OCI-LY1 (cell line): ENCODE results near the gene PNPLA6.

Experiments used
- EZH2 ChIP-seq: fragments of 200-600 bp; sonication (generic), shearing (Covaris generic); IDR thresholded peaks from 2 replicates; pipeline ENCODE4 v1.8.0; 2017; ENCODE audit warnings: borderline replicate concordance, mixed run types, mild to moderate bottlenecking, antibody characterized with exemption, low read length, moderate library complexity, mixed read lengths
- TF ChIP-seq, protein P1 (sequence below): fragments of 200-600 bp; sonication (generic), shearing (Covaris generic); IDR thresholded peaks from 2 replicates; pipeline ENCODE4 v1.5.1; 2017; ENCODE audit warnings: mild to moderate bottlenecking, antibody characterized with exemption, low read length, moderate library complexity, mixed read lengths

DNA sequence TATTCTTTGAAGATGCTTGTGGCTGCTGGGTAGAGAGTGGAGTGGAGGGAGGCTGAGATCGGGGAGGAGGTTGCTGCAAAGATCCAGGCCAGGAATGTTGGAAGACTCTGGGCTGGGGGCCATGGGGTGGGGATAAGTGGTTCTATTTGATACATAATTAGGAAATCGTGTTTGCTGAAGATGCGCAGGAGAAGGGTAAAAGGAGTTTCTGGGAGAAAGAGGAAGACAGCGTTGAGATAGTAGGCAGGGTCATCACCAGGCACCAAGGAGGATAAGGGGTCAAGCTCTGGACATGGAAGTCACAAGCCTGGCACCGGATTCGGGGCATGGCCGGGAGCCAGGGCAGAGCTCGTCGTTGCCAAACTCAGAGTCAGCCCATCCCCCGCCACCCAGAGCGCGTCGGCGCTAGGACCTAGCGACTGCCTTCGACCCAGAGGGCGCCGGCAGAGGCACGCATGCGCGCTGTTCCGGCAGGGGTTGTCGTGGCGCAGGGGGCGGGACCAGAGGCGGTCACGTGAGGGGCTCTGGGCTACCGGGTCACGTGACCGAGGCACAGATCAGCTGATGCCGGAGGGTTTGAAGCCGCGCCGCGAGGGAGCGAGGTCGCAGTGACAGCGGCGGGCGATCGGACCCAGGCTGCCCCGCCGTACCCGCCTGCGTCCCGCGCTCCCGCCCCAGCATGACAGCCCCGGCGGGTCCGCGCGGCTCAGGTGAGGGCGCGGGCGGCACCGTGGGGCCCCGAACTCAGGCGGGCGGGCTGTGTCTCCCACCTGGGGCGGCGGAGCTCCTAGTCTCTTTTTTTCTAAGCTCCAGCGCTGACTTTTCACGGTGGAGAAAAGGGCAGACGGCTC, 13.2 kb upstream of the PNPLA6 start, which contains the start of gene MCOLN1:
- TF ChIP-seq, protein P1, sequence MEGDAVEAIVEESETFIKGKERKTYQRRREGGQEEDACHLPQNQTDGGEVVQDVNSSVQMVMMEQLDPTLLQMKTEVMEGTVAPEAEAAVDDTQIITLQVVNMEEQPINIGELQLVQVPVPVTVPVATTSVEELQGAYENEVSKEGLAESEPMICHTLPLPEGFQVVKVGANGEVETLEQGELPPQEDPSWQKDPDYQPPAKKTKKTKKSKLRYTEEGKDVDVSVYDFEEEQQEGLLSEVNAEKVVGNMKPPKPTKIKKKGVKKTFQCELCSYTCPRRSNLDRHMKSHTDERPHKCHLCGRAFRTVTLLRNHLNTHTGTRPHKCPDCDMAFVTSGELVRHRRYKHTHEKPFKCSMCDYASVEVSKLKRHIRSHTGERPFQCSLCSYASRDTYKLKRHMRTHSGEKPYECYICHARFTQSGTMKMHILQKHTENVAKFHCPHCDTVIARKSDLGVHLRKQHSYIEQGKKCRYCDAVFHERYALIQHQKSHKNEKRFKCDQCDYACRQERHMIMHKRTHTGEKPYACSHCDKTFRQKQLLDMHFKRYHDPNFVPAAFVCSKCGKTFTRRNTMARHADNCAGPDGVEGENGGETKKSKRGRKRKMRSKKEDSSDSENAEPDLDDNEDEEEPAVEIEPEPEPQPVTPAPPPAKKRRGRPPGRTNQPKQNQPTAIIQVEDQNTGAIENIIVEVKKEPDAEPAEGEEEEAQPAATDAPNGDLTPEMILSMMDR: no peak
- no peak for TF ChIP-seq EZH2
